ENCODE results near the gene CEP83.

The CEP83 gene

DNA sequence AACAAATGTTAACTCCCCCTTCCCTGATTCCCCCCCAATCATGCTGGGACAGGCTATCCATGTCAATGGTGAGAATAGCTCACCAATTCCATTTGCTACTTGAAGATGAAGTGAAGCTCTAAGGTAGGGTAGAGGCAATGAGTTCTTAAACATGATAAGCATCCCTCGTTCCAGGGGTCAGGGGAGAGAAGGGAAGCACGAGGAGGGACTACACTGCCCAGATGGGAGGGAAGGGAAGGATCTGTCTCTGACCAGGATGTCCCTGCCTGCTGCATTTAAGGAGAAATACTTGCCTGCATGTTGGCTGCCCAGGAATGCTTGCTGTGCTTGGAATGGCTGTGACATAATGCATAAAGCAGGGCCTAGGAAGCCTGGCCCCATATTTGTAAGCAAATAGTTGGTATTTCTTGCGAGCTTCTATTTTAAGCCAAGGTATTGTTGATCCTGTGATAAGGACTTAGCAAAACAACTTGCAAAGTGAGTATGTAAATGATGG is 155.1 kb downstream of the CEP83 start:
- no peak for DNase-seq (ENCODE audit: low read depth)

DNA sequence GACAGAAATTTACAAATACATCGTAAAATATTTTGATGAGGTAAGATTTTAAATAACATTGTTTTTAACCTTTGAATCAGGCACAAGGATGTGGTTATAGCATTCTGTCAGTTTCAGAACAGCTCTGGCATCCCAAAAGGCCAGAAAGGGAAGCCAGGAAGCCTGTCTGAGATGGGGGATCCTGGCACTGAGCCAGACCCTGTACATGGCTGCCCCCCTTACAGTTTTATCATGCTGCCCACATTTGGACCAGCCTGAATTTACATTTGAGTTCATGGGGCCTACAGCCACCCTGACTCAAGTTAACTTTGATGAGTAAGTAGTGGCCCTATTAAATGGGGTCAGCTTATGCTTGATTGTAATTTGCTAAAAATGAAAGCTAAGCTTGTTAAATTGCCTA is 155.7 kb downstream of the CEP83 start:
- DNase-seq (ENCODE audit: low read depth): no peak

DNA sequence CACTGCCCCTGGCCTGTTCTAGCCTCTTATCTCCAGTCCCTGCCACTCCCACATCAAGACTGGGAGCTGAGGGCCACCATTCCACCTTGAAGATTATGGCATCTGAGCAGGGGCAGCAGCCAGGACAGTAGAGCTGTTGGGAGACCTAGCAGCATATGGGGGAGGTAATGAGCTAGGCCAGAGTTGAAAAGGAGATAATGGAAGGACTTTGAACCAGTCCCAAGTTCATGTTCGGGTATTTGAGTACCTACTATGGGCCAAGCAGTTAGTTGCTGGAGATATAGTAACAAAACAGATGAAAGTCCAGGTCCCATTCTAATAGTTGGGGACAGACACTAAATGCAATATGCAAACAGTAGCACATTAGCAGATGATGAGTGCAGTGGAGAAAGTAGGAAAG is 159.8 kb downstream of the CEP83 start:
- no peak for DNase-seq (ENCODE audit: low read depth)

DNA sequence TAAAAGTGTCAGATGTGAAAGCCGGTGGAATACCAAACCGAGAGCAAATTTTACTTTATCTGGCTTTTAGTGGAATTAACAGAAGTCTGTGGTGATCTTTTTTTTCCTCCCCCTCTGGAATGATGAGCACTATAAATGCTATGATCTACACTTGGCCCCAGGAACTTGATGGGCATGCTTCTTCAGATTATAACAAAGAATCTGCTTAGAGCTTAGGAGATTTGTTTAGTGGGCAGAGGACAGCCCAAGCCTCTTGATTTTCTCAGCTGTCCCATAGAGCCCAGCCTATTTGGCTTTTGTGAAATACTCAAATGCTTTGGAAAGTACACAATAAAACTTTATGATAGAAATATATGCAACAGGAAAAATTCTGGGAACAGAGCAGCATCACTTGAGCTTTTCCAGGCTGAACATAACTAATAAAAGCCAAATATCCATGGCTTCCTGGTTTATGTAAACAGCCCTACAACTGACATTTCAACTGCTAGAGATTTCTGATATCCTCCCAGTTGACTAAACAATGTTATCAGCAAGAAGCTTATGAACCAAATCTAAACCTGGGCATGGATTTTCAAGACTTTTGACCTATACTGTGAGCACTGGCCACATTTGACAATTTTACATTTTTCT is 161.7 kb downstream of the CEP83 start:
- DNase-seq (ENCODE audit: low read depth): no peak

DNA sequence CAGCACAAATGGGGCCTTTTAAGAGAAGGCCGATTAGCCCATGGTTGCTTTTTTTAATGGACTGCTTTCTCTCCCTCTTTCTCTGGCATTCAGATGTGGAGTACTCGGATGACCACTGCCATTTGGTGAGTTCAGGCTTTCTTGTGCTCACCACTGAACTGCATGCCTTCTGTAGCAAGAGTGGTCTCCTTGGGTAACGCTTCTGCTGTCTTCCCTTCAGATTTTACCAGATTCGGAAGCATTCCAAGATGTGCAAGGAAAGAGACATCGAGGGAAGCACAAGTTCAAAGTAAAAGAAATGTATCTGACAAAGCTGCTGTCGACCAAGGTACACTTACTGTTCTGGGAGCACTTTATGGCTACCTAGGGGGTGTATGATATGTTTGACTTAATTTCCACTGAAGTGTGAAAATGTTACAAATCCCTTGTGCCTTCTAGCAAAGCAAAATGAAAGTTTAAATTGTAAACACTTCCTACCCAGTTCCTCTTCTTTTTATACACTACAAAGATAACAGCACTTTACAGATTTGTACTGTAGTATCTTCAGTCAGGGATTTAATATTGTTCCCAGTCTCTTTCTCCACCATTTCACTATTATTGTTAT is 162.5 kb downstream of the CEP83 start:
- no peak for DNase-seq (ENCODE audit: low read depth)

DNA sequence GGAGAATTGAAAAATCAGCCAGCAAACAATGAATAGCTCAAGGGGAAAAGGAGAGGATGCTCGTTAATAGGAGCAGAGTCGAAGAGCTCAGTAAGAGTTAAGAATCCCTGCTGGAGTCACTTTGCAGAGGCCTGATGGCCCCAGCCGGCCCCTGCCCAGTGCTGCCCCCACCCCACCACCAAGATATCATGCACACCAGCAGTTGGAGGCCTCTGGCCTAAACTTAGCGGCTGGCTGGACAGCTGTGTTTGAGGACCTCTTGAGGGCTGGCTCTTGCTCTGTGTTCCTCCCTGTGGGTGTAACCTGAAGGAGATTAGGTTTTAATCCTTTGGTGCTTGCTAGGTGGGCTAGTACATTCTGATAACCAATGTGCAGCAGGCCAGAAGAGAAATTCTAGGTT is 169.3 kb downstream of the CEP83 start:
- no peak for DNase-seq (ENCODE audit: low read depth)

DNA sequence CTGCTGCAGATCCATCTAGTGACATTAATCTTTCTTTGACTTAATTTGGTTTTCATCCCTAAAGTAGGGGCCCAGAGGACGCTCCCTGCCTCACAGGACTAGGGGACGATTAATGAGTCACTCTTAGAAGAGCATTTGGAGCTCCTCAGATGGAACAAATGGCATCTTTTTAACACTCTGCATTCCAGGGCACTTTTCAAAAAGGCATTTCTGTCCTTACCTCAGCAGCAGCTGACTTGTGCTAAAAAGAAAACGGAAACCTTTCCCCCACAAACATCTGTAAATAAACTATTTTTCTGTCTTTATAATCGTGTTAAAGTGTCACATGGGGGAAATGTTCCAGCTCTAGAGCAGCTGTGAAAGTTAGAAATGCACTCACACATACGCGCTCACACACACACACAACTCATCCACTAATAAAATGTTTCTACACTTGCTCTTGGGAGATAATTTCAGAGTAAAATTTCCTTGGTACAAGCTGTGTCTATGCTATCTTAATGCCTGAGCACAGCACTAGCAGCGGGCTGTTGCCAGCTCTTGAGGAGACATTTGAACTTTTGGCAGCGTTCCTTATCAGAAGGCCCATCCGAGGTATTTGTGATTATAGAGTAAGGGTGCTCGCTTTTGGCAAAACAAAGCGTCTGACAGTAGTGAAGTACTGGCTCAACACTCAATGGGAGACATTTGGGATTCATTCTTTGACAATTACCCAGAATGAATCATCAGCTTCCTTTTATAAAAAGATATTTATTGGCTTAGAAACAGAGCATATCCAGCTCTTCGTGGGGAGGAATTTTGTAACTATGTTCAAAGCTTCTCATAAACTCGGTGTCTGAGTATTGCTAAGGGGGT is 170.0 kb downstream of the CEP83 start:
- DNase-seq (ENCODE audit: low read depth): peak; percentile 61

DNA sequence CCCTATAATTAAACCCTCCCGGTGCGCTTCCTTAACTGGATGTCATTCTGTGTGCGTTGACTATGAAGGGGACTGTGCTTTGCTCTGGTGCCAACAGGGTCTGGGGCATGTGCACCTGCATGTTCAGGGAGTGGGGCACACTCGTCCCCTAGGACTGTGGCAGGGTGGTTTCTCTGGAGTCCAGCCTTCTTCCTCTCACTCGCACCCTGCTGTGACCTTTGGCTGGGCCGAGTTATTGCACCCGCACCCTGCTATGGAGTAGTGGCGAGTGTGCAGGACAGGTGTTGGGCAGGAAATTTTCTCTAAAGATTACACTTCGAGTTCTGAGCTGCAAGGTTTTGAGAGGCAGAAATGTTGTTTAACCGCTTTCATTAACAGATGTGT is 172.4 kb downstream of the CEP83 start:
- DNase-seq (ENCODE audit: low read depth): no peak

DNA sequence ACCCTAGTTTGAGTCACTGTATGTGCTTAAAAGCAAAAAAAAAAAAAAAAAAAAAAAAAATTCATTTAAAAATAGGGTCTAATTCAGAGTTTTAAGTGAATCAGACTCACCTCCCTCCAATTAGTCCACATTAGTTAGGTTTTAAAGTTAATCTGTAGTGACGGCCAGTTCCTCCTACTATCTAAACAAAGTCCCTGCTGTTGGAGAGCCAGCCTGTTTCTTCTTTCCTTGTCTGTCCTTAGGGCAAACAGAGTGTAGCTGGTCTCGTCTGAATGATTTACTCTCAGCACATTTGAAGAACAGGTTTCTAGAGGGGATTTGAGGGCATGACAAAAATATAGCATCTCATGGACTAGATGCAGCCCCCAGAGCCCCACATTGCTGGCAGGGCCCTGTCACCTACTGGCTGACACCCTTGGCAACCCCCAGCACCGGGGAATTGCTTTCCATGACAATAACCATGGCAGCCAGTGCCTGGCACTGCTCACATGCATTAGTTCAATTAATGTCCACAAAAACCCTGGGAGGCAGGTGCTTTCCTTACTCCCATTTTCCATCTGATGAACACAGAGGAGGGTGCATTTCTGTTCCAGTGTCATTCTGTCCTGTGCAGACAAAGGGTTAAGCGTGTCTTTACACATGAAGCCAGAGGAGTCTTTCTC is 173.0 kb downstream of the CEP83 start:
- DNase-seq (ENCODE audit: low read depth): no peak

DNA sequence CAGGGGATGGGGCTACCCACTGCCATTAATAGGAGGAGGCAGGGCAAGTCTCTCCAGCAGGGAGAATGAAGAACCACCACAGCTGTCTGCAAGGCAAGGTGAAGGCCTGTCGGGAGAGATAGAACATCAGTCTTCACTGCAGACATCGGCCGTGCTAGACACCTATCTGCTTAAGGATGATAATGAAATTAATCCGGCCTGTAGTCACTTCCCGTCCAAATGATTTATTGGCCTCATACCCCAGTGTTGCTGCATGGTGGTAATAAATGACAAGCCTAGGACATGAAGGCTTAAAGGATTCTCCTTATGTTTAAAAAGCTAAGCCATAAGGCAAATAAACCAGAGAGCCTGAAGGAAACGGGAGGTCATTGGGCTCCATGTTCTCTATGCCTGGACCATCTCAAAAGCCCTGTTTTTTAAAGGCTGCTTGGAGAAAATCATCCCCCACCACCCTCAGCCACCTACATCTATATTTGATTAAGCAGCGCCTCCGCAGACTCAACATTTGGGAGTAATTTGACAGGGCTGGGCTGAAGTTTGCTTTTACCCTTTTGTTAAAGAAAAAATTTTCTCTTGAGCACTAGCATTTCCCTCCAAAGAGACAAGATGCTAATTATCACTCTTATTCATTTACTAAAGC is 173.6 kb downstream of the CEP83 start:
- no peak for DNase-seq (ENCODE audit: low read depth)

DNA sequence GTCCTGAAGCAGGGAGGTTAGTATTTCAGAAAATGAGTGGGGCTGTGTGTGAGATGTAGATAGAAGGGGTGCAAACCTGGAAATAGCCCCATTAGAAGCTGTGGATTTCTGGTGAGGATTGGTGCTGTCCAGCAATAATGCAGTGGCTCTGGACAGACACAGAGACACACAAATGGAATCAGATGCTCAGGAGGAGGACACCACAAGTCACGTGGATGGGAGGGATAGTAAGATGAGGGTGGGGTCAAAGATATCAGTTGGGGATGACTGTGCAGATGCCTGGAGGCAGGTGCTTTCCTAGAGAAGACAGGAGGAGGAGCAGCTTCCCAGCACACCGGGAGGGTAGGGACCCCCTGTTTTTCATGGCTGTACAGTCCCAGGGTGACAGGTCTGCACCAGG is 174.8 kb downstream of the CEP83 start:
- DNase-seq (ENCODE audit: low read depth): no peak

DNA sequence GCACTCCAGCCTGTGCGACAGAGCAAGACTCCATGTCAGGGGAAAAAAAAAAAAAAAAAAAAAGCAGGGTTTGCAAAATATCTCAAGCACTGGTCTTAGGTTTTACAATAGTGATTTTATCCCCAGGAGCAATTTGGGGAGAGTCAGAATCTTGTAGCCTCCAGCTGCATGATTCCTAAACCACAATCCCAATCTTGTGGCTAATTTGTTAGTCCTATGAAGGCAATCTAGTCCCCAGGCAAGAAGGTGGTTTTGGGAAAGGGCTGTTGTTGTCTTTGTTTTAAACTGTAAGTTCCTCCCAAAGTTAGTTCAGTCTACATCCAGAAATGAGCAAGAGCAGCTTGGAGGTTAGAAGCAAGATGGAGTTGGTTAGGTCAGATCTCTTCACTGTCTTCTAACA is 175.6 kb downstream of the CEP83 start:
- DNase-seq (ENCODE audit: low read depth): no peak

DNA sequence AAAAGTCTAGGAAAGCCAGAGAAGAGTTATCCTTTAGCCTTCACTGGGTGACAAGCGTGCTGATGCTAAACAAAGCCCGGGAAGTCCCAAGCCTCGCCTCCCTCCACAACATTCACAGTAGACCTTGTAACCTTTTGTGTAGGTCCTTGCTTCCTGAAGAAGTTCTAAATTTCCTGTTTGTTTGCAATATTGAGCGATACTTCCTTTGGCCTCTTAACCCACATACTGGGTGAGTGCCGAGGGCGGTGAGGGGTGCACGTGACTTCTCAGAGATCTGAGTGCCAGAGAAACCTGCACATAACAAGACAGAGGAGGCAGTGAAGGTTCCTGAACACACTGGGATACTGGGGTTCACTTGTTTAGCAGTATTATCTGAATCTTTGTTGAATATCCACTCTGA is 177.0 kb downstream of the CEP83 start:
- no peak for DNase-seq (ENCODE audit: low read depth)

DNA sequence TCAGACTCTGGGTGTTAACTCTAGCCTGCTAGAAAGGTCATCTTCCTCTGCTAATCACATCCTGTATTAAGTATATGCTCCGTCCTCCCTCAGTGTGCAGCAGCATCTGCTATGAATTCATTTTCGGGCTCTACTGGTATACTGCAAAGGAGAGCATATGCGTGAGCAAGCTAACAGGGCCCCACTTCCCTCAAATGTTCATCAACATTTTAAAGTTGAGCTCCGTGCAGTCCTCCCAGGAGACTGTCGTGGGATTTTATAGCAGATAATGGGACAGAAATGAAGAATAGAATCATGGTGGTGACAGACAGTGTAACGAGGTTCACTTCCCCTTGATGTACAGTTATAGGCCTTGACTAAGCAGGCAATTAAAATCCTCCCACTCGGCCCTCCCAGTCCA is 179.6 kb downstream of the CEP83 start:
- no peak for DNase-seq (ENCODE audit: low read depth)

DNA sequence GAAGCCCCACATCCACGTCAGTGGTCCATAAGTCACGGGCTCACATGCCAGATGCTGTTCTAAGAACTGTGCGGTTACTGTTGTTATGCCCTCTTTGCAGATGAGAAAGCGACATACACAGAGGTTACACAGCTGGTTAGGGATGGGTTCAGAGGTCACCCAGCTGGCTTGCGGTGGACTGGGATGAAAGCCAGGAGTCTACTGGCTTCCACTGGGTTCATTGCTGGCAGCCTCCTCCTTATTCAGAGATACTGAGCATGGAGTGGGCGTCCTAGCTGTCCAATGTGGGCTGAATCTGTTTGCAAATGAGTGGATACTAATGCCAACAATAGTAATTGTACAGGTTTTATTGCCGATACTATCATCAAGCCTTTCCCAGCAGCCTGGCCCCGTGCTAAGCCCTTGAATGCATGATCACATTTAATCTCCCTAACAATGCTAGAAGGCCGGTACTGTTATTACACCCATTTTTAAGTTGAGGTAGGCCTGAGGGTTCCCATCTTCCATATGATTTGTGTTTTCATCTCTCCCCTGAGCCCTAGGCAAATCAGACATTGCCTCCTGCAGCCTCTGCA is 182.2 kb downstream of the CEP83 start:
- DNase-seq (ENCODE audit: low read depth): no peak

DNA sequence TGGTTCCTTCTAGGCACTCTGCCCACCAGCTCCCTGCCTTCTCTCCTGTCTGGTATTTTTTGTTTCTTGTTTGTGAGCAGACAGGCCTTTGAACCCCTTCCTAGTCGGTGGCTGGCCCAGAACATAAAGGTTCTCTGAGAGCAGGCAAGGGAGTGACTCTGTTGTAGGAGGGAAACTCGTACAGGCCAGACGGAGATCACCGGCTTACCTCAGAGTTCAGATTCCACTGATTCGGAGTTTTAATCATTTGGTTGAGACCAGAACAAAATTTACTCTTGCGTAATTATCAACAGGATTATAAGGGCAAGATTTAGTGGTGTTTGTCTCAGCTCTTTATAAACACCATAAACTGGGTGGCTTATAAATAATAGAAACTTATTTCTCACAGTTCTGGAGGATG is 182.9 kb downstream of the CEP83 start:
- DNase-seq (ENCODE audit: low read depth): no peak

DNA sequence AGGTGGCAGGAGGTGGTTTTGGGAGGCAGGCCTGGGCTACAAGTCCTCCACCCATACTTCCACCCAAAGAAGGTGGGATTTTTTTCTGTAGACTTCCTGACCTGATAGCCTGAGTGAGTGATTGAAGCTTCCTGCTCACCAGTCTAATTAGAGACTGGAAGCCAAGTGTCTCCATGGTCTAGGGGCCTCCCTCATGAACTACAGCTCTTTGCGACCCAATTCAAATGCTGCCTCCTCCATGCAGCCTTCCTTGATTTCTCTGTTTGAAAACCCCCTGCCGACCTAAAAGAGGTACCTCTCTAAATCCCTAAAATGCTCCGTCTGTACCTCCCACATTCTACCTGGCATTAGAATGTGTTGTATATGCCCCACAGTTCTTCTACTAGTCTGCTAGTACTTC is 186.4 kb downstream of the CEP83 start:
- no peak for DNase-seq (ENCODE audit: low read depth)

DNA sequence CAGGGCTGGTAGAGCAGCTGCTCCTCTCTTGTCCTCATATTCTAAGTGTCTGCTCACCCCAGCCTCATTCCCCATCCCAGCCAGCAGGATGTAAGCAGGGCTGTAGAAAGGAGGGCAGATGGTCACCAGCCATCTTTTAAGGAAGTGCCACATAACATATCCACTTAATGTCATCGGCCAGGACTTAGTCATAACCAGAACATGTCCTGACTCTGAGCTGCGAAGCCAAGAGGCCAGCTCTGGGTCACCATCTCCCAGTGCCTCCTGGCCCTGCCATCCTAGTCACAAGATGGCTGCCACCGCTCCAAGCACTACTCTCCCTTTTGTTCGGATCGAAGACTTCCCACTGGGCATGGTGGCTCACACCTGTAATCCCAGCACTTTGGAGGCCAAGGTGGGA is 187.4 kb downstream of the CEP83 start:
- DNase-seq (ENCODE audit: low read depth): no peak

DNA sequence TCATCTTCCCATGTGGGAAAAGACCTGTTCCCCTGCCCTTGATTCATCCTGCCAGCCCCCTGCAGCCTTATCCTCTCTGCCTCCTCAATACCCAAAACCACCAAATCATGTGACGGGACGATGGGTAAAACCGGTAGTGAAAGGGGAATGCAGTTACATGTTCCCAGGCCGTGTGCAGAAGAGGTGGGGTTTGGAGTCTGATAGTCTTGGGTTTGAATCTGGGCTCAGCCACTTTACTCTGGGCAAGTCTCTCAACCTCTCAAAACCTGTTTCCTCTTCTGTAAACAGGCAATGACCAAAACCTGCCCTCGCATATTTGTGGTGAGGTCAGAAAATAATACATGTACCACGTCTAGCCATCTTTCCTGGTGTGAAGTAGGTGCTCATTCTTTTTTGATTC is 188.3 kb downstream of the CEP83 start:
- DNase-seq (ENCODE audit: low read depth): no peak

DNA sequence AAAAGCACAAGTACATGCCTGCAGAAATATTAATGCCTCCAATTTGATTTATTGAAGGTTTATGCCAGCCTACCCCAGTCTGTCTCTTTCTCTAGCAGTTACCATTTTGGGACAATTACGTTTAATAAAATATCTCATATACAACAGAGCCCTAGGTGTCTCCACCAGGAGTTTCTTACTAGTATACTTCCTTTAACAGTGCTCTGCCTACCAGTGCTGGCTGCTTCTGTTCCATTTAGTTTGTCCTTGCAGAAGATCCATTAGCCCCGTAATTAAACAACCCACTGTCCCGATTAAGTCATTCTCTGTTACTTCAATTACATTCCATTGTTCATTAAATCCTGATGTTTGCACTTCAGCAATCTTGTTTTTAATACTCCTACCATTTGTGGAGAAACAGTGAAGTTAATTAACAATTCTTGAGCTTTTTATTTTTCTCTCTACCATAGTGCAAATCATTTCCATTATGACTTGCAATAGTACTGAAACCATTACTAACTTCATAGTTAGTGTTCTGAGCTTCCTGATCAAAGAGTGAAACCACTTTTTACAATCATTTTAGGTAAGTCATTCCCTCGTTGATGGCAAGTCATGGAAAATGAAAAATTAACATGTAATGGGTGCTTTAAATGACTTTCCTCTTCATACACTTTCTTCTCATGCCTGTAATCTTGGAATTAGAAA is 190.2 kb downstream of the CEP83 start:
- no peak for DNase-seq (ENCODE audit: low read depth)

DNA sequence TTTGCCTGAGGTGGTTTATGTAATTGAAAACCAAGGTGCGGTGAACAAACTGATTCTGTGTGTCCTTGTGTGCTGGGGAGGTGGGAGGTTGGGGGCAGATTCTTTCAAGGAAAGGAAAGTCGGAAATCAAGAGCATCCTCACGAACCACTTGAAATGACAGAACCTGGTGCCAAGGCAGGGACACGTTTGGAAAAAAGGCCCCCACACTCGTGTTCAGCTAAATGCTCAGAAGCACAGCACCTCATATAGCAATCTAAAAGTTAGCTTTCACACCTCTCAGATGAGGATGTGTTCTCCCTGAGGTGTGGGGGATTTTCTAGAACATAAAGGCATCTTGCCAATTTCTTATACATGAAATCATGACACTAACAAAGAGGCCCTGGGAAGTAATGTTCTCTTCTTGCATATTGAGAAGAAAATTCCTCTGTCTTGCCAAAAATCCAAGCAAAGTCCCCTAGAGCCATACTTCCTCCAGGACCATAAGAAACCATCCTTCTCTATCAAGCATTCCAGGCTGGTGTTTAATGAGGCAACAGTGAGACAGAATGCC is 191.7 kb downstream of the CEP83 start:
- no peak for DNase-seq (ENCODE audit: low read depth)
